ENCODE measurements around the gene MAJIN.

DNA sequence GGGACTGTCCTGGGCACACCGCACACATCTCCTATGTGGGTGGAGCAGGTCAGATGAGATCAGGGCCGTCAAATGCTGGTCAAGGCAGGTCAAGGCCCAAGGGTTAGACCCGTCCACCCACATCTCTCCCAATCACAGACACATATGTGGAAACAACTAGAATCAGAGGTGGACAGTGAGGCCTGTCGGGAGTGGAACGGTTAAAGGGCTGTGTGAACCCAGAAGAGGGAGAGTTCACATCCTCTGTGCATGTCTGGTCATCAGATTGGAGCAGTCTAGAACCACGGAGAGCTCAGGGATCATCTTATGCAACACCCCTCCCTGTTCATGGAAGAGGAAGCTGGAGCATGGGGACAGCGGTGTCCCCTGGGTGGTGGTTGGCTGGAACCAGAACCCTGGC is 47.9 kb upstream of the MAJIN start:
- TF ChIP-seq, protein P1, sequence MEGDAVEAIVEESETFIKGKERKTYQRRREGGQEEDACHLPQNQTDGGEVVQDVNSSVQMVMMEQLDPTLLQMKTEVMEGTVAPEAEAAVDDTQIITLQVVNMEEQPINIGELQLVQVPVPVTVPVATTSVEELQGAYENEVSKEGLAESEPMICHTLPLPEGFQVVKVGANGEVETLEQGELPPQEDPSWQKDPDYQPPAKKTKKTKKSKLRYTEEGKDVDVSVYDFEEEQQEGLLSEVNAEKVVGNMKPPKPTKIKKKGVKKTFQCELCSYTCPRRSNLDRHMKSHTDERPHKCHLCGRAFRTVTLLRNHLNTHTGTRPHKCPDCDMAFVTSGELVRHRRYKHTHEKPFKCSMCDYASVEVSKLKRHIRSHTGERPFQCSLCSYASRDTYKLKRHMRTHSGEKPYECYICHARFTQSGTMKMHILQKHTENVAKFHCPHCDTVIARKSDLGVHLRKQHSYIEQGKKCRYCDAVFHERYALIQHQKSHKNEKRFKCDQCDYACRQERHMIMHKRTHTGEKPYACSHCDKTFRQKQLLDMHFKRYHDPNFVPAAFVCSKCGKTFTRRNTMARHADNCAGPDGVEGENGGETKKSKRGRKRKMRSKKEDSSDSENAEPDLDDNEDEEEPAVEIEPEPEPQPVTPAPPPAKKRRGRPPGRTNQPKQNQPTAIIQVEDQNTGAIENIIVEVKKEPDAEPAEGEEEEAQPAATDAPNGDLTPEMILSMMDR (IDR thresholded peaks at IDR 0.05): no peak
- no peak for TF ChIP-seq POLR2A (IDR thresholded peaks at IDR 0.05)

All from heart left ventricle (tissue), 13 donors.